ENCODE results near the gene SPACA9.

SPACA9 gene

GRCh38 chr9:132894862-132895835, 16.5 kb downstream of the SPACA9 start:
- no peak for DNase-seq

- DNase-seq, result no peak
These were observed 17.6 kb downstream of the SPACA9 start for GRCh38 chr9:132896264-132896663.

- no peak for DNase-seq
These were observed 18.2 kb downstream of the SPACA9 start for GRCh38 chr9:132896906-132897305.

GRCh38 chr9:132898051-132898450, 19.4 kb downstream of the SPACA9 start:
- no peak for DNase-seq

- peak; percentile 40 to 77 (median 65) for DNase-seq
These were observed 23.4 kb downstream of the SPACA9 start for GRCh38 chr9:132901858-132902831.

GRCh38 chr9:132903574-132904492, 25.1 kb downstream of the SPACA9 start:
- DNase-seq, result no peak

GRCh38 chr9:132905726-132906125, 27.0 kb downstream of the SPACA9 start:
- DNase-seq, result no peak

GRCh38 chr9:132908635-132909034, 29.9 kb downstream of the SPACA9 start:
- DNase-seq, result peak in 2 of 5 donors; percentile 3 to 21

GRCh38 chr9:132909311-132909710, 30.6 kb downstream of the SPACA9 start:
- no peak for DNase-seq

- no peak for DNase-seq
These were observed 31.7 kb downstream of the SPACA9 start for GRCh38 chr9:132910376-132910775.

GRCh38 chr9:132912131-132912530, 33.4 kb downstream of the SPACA9 start:
- DNase-seq, result no peak

GRCh38 chr9:132914924-132915323, 36.2 kb downstream of the SPACA9 start:
- no peak for DNase-seq

- no peak for DNase-seq
These were observed 41.0 kb downstream of the SPACA9 start for GRCh38 chr9:132919614-132920268.

GRCh38 chr9:132923346-132923902, 44.7 kb downstream of the SPACA9 start:
- DNase-seq, result no peak

- no peak for DNase-seq
These were observed 49.0 kb downstream of the SPACA9 start for GRCh38 chr9:132927704-132928103.

GRCh38 chr9:132931178-132931735, 52.6 kb downstream of the SPACA9 start:
- no peak for DNase-seq

GRCh38 chr9:132935026-132935425, 56.3 kb downstream of the SPACA9 start:
- DNase-seq, result no peak

- DNase-seq, result no peak
These were observed 58.8 kb downstream of the SPACA9 start for GRCh38 chr9:132937463-132937901.

- no peak for DNase-seq
These were observed 60.5 kb downstream of the SPACA9 start for GRCh38 chr9:132939169-132939568.

All from T-helper 1 cell (primary cell).